ENCODE data around the gene SDK1. TPM values are rescaled to one million over a fixed set of nuclear protein-coding genes. Genes with fewer than 3 reads are reported as not detected.

The SDK1 gene
- total RNA-seq, 1 experiment from 2014 or later, result 5.1 TPM

DNA sequence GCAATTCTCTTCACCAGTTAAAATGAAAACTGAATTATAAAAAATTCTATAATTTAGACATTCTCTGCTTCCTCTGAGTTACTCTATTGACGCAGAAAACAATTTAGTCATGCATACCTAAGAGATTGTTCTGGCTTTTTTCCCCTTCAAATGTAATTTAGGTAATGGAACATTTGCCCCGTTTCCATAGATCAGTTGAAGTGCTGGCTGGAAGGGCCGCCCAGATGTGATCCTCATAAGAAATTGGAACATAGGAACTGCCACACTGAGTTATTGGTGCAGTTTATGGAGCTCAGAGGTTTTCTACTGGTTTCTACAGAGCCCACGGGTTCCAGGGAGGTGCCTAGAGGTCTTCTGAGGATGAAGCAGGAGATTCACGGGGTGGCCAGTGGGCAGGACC is 581.7 kb downstream of the SDK1 start:
- DNase-seq (ENCODE audit: low spot score), result no peak

DNA sequence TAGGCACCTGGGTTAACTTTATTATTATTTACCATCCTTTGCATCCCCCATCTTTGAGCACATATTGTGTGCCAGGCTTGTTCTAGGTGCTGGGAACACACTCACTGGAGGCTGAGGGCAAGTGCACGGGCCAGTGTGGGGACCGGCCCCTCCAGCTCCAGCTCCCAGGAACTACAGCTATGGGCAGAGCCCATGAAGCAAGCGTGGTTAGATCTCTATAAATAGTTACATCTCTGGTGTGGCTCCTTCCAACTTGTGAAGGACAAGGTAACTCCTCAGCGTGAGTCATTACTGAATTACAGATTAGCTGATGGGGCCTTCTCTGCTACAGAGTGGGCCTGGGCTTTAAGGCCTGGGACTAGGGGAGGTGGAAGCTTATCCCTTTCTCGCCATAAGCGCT is 583.5 kb downstream of the SDK1 start:
- DNase-seq (ENCODE audit: low spot score), result no peak

DNA sequence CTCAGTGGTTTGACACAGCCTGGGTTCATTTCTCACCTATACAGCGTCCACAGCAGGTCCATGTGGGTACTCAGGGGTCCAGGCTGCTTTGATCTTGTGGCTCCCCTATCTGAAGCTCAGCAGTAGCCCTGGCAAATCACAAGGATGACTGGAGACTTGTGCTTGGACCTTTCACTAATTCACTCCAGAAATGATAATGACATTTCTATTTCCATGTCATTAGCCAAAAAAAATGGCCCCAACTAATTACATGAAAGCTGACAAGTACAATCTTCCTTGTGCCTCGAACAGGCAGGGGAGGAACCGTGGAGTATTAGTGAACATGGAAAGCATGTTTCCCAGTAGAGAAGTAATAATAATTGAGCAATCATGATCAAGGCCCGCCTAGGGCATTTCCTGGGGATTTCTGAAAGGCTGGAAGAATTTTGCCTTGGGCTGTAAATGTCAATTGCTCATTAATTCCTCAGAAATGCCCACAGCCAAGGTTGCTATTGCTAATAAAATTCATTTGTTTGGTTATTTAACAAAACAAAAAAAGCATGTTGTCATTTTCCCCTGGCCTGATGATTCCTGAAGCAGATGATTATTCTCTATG is 586.1 kb downstream of the SDK1 start:
- no peak for DNase-seq (ENCODE audit: low spot score)

GRCh38 chr7:3888096-3888495 is 587.0 kb downstream of the SDK1 start:
- DNase-seq (ENCODE audit: low spot score), result no peak

GRCh38 chr7:3892157-3892556 is 591.1 kb downstream of the SDK1 start:
- DNase-seq (ENCODE audit: low spot score), result no peak

DNA sequence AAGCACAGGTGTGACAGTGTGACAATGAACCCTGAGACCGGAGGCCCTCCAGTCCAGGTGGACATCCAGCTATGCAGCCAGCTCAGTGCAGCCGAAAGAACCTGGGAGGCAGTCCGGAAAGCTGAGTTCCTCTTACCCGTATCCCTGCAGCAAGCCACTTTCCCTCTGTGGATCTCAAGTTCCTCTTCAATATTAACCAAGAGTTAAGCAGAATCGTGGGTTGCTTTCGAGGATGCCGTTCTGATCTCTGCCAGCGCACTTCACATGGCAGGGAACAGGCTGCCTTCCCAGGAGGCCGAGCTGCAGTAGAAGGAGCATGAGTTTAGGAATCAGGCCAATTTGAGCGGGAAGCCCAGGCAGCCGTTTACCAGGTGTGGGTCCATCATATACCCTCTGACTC is 591.6 kb downstream of the SDK1 start:
- DNase-seq (ENCODE audit: low spot score), result no peak

DNA sequence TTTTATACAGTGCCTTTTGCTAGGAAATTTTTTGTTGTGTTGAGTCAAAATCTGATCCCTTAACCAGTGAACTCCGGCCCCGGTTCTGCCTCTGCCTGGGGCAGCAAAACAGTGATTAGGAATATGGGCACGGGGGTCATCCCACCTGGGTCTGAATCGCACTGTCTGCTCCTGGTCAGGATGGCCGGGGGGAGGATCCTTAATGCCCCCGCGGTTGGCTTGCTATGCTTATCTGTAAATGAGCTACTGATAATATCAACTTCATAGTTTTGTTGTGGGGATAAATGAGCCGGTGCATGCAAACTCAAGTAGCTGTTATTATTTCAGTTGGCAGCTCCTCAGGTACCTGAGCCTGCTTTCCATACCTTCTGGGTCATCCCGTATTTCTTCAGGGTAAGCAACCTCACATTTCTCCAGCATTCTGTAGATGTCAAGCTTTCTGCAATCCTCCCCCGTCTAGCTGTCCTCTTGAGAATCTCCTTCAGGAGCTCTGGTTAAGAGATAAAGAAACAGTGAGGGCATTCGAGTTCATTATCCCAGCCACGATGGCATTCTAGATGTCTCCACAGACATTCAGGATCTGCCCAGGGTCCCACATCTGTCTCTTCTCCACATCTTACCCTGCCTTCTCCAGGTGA is 592.2 kb downstream of the SDK1 start:
- DNase-seq (ENCODE audit: low spot score), result no peak

- no peak for DNase-seq (ENCODE audit: low spot score)
Observed at GRCh38 chr7:3893789-3894153, 592.7 kb downstream of the SDK1 start.

- no peak for DNase-seq (ENCODE audit: low spot score)
Observed at GRCh38 chr7:3895341-3896116, 594.5 kb downstream of the SDK1 start.

DNA sequence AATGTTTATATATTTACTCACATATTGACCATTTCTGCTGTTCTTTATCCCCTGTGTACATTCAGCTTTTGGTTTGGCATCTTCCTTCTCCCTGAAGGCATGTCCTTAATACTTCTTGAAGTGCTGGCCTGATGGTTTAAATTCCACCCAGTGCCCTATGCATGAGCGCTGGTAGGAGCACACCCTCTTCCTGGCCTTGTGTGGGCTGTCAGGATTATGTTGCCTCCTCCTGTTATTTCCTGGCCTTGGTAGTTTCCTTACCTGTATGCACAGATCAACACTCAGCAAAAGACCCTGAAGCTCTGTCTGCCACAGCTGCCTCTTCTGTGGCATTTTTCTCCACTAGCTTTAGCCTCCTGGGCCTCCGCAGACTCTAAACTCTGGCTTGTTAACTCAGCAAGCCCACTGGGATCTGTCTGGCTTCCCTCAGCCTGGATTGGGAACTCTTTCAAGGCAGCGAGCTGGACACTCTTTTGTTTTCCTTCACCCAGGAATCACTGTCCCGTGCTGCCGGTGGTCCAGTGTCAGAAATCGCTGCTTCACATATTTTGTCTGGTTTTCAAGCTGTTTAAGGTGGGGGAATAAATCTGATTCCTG is 595.2 kb downstream of the SDK1 start:
- no peak for DNase-seq (ENCODE audit: low spot score)

DNA sequence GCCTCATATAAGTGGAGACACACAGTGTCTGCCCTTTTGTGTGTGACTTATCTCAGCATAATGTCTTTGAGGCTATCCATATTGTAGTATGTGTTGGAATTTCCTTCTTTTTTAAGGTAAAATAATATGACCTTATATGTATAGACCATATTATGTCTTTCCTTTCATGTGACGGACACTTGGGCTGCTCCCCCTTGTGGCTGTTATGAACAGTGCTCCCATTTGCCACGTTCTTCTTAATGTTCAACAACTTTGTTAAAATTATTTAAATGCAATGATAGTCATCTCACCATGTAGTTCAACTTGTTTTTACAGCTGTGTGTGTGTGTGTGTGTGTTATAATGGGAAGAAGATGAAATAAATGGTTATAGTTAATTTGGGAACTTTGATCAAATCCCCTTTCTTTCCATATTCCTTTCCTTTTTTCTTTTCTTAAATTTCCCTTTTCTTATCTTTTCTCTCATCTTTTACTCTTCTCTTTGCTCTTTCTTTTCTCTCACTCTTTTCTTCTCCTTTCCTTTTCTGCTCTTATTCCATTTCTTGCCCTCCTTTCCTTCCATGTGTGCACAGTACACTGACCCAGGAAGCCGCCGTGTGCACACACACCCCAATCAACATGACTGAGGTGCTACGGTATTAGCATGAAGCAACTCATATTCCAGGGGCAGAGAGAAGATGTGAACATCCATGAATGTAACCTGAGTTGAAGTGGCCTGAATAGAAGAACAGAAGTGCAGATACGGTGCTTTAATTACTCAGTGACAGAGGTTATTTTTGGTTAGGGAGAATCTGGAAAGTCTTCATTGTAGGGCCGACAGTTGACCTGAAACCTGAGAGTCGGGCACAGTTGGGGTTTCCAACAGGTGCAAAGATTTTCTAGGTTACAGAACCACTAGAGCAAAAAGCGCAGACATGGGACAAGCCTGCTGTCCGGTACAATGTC is 596.6 kb downstream of the SDK1 start:
- DNase-seq (ENCODE audit: low spot score), result peak; percentile 77

- no peak for DNase-seq (ENCODE audit: low spot score)
Observed at GRCh38 chr7:3899559-3899991, 598.5 kb downstream of the SDK1 start.

DNA sequence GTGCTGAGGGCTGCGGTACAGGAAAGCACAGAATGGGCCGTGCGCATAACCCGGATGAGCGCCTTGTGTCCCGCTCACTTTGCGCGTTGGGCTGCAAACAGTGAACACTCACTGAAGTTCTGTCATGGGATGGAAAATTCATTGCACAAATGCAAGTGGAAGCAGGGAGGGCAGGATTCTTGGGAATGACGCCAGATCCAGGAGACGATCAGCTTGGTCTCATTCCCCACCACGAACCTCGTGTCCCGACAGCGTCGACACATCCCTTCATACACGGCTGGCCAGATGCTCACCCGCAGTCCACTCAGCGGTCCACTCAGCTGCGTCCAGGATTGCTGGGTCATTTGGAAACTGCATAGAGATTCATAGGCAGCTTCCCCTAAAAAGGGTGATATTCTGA is 607.1 kb downstream of the SDK1 start:
- no peak for DNase-seq (ENCODE audit: low spot score)

- DNase-seq (ENCODE audit: low spot score), result no peak
Observed at GRCh38 chr7:3909128-3909527, 608.1 kb downstream of the SDK1 start.

- DNase-seq (ENCODE audit: low spot score), result no peak
Observed at GRCh38 chr7:3910054-3910453, 609.0 kb downstream of the SDK1 start.

- no peak for DNase-seq (ENCODE audit: low spot score)
Observed at GRCh38 chr7:3911685-3912084, 610.6 kb downstream of the SDK1 start.

DNA sequence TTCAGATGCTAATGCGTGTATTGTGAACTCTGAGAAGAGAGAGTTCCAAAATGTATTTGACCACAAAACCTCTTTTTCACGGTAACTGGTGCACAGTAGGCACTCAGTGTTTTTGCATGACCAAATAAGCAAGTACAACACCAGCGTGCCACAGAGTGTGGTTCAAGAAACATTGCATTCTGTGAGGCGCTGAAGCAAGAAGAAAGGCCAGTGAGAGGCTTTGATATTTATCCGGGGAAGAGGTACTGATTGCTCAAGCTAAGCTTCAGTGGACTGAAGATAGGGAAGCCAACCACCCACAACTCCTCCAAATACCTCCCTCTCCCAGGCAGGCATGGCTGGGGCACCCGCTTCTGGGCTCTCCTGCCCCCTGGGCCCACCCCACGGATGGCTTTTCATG is 611.2 kb downstream of the SDK1 start:
- DNase-seq (ENCODE audit: low spot score), result no peak

GRCh38 chr7:3914051-3914775 is 613.2 kb downstream of the SDK1 start:
- no peak for DNase-seq (ENCODE audit: low spot score)

GRCh38 chr7:3915337-3915878 is 614.4 kb downstream of the SDK1 start:
- no peak for DNase-seq (ENCODE audit: low spot score)

- peak; percentile 70 for DNase-seq (ENCODE audit: low spot score)
Observed at GRCh38 chr7:3916146-3916545, 615.1 kb downstream of the SDK1 start.

DNA sequence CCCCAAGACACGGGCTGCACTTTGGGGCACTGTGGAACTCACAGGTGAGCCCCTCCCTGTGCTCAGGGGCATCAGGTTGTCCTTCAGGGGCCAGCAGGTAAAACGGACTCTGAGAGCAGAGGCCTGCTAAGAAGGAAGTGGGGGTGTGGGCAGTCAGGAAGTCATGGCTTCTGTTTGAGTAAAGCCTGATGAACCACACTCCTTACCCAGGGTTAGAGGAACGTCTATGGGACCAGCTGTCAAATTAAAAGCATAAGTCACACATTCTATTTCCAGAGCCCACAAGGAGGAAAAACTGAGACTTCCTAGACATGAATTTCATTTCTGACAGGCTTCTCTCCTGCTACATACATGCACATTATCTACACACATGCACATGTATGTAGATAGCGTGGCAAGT is 616.4 kb downstream of the SDK1 start:
- DNase-seq (ENCODE audit: low spot score), result no peak

Data from H4 (cell line).